Adrenal gland (tissue), 5 donors: Measurements from ENCODE around the gene GATAD2B.
A peak's percentile ranks its signal among the peaks of the same experiment; 100 is the strongest.

Source experiments
- POLR2A ChIP-seq, 2 donors: fragments of 450-650 bp; IDR thresholded peaks; one replicate each; pipeline ENCODE4 v1.6.1; 2017; ENCODE audit warnings: antibody characterized with exemption in 2 of 2, mild to moderate bottlenecking in 2 of 2, moderate library complexity in 1 of 2
- TF ChIP-seq, protein P1 (sequence below), 6 experiments: fragments of 450-650 bp in 4 of 6; fragments of 200-600 bp in 2 of 6; sonication (generic) in 1 of 6; IDR thresholded peaks; 1 replicate in 5 of 6; 2 replicates in 1 of 6; pipeline versions ENCODE4 v1.5.1 to v1.8.0; 2016 to 2021; ENCODE audit warnings: antibody characterized with exemption in 6 of 6, mild to moderate bottlenecking in 2 of 6, moderate library complexity in 1 of 6
- donor health status: DM: no; HTN: no; CAD: no.

DNA sequence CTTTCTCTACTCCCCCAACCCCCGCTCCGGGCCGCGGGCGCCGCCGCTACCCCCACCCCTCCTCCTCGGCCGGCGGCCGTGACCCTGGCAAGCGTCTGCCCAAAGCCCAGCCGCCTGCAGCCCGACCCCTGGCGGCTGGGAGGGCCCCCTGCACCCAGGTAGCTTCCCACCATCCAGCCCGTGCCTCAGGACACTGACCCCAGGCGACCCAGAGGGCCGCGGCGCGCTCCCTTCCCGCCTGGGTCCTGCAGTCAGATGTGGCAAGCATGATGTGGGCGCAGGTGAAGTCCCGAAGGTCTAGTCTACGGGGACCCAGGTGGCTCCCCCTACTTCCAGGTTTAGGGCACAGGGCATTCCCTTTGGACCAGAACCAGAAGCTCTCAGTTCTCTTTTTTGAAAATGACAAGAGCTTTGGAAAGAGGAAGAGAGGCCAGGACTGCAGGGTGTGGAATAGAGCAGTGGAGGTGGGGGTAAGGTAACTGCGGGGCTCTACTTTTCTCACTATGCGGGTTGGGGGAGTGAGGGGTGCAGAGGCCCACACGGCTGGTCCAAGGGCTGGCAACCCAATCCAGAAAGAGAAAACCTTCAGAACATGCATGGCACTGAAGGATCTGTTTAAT is 24.0 kb upstream of the GATAD2B start, which contains the start of gene DENND4B:
- no peak for TF ChIP-seq POLR2A (IDR thresholded peaks at IDR 0.05)
- TF ChIP-seq, protein P1, sequence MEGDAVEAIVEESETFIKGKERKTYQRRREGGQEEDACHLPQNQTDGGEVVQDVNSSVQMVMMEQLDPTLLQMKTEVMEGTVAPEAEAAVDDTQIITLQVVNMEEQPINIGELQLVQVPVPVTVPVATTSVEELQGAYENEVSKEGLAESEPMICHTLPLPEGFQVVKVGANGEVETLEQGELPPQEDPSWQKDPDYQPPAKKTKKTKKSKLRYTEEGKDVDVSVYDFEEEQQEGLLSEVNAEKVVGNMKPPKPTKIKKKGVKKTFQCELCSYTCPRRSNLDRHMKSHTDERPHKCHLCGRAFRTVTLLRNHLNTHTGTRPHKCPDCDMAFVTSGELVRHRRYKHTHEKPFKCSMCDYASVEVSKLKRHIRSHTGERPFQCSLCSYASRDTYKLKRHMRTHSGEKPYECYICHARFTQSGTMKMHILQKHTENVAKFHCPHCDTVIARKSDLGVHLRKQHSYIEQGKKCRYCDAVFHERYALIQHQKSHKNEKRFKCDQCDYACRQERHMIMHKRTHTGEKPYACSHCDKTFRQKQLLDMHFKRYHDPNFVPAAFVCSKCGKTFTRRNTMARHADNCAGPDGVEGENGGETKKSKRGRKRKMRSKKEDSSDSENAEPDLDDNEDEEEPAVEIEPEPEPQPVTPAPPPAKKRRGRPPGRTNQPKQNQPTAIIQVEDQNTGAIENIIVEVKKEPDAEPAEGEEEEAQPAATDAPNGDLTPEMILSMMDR (IDR thresholded peaks at IDR 0.05), result peak; percentile 84 to 96 (median 88)
